Suprapubic skin (tissue), 3 donors: ENCODE data around the gene SPTBN5.

Experiments used
- EP300 ChIP-seq: sonication (generic); formaldehyde crosslinking; IDR thresholded peaks from one replicate; pipeline ENCODE4 v1.6.1; 2017; ENCODE audit warnings: antibody characterized with exemption
- POLR2A ChIP-seq, 2 donors: fragments of 450-650 bp; IDR thresholded peaks; one replicate each; pipeline ENCODE4 v1.6.1; 2017; ENCODE audit warnings: antibody characterized with exemption in 2 of 2, mild to moderate bottlenecking in 2 of 2, moderate library complexity in 2 of 2
- TF ChIP-seq, protein P1 (sequence below), 2 donors: fragments of 200-600 bp in 1 of 2; fragments of 450-650 bp in 1 of 2; sonication (generic) in 1 of 2; IDR thresholded peaks; one replicate each; pipeline ENCODE4 v1.5.1; 2016 to 2019; ENCODE audit warnings: antibody characterized with exemption in 2 of 2, mild to moderate bottlenecking in 1 of 2, moderate library complexity in 1 of 2

DNA sequence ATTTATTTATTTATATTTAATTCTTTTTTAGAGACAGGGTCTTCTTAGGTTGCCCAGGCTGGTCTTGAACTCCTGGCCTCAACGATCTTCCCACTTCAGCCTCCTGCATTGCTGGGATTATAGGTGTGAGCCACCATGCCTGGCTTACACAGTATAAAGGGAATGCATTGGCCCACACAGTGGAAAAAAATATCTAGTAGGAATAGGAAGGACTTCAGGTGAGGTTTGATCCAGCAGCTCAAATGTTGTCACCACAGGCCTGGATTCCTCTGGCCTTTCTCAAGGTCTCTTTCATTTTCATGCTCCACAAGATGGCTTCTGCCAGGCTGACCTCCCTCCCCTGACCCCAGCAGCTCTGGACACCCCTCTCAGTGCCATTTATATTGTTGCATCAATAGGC, 2.1 kb upstream of the SPTBN5 start:
- TF ChIP-seq POLR2A (IDR thresholded peaks at IDR 0.05) (no peak), EP300 (no peak)
- TF ChIP-seq, protein P1, sequence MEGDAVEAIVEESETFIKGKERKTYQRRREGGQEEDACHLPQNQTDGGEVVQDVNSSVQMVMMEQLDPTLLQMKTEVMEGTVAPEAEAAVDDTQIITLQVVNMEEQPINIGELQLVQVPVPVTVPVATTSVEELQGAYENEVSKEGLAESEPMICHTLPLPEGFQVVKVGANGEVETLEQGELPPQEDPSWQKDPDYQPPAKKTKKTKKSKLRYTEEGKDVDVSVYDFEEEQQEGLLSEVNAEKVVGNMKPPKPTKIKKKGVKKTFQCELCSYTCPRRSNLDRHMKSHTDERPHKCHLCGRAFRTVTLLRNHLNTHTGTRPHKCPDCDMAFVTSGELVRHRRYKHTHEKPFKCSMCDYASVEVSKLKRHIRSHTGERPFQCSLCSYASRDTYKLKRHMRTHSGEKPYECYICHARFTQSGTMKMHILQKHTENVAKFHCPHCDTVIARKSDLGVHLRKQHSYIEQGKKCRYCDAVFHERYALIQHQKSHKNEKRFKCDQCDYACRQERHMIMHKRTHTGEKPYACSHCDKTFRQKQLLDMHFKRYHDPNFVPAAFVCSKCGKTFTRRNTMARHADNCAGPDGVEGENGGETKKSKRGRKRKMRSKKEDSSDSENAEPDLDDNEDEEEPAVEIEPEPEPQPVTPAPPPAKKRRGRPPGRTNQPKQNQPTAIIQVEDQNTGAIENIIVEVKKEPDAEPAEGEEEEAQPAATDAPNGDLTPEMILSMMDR (IDR thresholded peaks at IDR 0.05), result no peak
